Measurements from ENCODE around the gene GAS6.
"Not testable (repeated sequence)": the region's sequence is repeated elsewhere in the genome, so short reads cannot be mapped to it uniquely, and the experiment has no call there.

GAS6 gene

DNA sequence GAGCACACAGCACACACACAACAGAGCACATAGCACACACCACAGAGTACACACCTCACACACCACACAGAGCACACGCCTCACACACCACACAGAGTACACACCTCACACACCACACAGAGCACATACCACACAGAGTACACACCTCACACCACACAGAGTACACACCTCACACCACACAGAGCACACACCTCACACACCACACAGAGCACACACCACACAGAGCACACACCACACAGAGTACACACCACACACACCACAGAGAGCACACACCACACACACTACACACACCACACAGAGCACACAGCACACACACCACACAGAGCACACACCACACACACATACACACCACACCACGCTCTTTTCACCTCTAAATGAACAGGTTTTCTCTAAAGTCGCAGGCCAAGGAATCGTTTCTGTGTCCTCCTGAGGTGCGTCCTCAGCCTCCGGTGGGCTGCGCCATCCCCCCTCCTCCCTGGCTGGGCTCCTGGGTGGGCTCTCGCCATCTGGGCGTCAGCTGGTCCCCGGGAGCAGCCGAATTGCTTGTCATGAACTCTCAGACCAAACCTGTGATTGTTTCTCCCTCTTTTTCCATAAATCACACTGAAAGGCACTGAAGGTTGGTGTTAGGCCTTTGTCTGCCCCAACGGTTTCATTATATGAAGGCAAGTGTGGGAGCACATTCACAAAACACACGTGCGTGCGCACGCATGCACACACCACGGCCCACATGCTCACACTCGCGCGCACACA is 67.5 kb downstream of the GAS6 start:
- CTCF ChIA-PET: no interaction called here

GRCh38 chr13:113795362-113795761 is 68.5 kb downstream of the GAS6 start:
- H3K4me1 ChIP-seq (ENCODE audit: control insufficient read depth, insufficient read depth, low read length); H3K27ac ChIP-seq (ENCODE audit: extremely low read depth, low read depth, low read length); CTCF ChIA-PET; H3K36me3 ChIP-seq (ENCODE audit: control insufficient read depth in 2 of 2, insufficient read depth in 1 of 2, low read length in 2 of 2); H3K4me3 ChIP-seq (ENCODE audit: low read depth, low read length); POLR2A ChIA-PET; H3K9me3 ChIP-seq (ENCODE audit: control insufficient read depth, insufficient read depth, low read depth, low read length): not testable (repeated sequence)
- TF ChIP-seq ZSCAN4 (tag by site-specific recombination; IDR thresholded peaks at IDR 0.05): peak; percentile 74

More for the DNA sequence above, 67.5 kb downstream of the GAS6 start:
- Histone ChIP-seq H3K4me3 (ENCODE audit: low read depth, low read length) (no peak overlapping the region), H3K27ac (ENCODE audit: extremely low read depth, low read depth, low read length) (no peak overlapping the region), H3K4me1 (ENCODE audit: control insufficient read depth, insufficient read depth, low read length) (no peaks in the 10 kb centered on the region), H3K36me3 (ENCODE audit: control insufficient read depth in 2 of 2, insufficient read depth in 1 of 2, low read length in 2 of 2) (no peaks in the 10 kb centered on the region), H3K9me3 (ENCODE audit: control insufficient read depth, insufficient read depth, low read depth, low read length) (no peaks in the 10 kb centered on the region)
- TF ChIP-seq, protein P1, sequence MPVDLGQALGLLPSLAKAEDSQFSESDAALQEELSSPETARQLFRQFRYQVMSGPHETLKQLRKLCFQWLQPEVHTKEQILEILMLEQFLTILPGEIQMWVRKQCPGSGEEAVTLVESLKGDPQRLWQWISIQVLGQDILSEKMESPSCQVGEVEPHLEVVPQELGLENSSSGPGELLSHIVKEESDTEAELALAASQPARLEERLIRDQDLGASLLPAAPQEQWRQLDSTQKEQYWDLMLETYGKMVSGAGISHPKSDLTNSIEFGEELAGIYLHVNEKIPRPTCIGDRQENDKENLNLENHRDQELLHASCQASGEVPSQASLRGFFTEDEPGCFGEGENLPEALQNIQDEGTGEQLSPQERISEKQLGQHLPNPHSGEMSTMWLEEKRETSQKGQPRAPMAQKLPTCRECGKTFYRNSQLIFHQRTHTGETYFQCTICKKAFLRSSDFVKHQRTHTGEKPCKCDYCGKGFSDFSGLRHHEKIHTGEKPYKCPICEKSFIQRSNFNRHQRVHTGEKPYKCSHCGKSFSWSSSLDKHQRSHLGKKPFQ (tag by site-specific recombination; IDR thresholded peaks at IDR 0.05): peak; percentile 87
- no peak for TF ChIP-seq ZNF274 (IDR thresholded peaks at IDR 0.05; ENCODE audit: low read length)
- no peak for TF ChIP-seq ZNF274 (tag by site-specific recombination; IDR thresholded peaks at IDR 0.05; ENCODE audit: borderline replicate concordance)
- POLR2A ChIA-PET: no interaction called here

DNA sequence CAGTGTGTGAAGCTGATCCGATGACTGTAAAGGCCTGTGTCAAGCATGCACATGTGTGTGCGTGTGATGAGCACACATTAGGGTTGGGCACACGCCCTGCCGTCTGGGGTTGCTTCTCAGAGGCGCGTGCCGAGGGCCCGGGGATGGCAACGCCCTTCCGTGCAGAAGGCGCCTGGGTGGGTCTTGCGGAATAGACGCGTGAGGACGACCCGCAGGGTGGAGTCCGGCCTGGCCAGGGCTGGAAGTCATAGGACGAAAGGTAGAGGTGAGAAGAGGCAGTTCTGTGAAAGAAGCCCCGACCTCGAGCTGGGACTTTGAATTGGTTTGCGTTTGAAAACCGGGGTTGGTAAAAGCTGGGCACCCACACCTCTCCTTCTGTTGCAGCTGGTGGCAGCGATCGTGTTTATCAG is 69.1 kb downstream of the GAS6 start:
- POLR2A ChIA-PET: interaction anchor here (0.5 kb wide), 1 partner anchor 100 kb away, joined by 3 read pairs; no protein-coding TSS in a partner anchor

DNA sequence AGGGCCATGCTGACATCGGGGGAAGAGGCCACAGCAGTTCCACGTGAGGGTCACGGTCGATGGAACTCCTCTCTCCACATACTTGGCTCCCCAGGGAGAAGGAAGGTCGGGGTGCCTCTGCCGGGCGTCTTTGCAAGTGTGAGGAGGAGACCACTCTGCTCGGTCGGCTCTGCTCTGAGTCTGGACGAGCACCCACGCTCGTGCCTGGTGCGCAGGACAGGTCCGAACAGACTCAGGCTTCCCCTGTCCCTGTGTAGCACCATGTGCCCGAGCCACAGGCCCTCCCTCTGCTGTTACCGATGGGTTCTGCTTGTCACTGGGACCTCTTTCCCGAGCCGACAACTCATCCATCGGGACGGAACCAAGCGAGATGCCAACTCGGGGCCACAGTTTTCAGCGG is 69.8 kb downstream of the GAS6 start:
- no peaks in the 10 kb centered on the region for H3K36me3 ChIP-seq (ENCODE audit: control insufficient read depth in 2 of 2, insufficient read depth in 1 of 2, low read length in 2 of 2)
- H3K4me3 ChIP-seq (ENCODE audit: low read depth, low read length): no peak overlapping the region
- CTCF ChIA-PET: no interaction called here
- POLR2A ChIA-PET: no interaction called here
- H3K4me1 ChIP-seq (ENCODE audit: control insufficient read depth, insufficient read depth, low read length): no peaks in the 10 kb centered on the region
- H3K9me3 ChIP-seq (ENCODE audit: control insufficient read depth, insufficient read depth, low read depth, low read length): no peaks in the 10 kb centered on the region
- H3K27ac ChIP-seq (ENCODE audit: extremely low read depth, low read depth, low read length): no peak overlapping the region
- TF ChIP-seq, protein P2, sequence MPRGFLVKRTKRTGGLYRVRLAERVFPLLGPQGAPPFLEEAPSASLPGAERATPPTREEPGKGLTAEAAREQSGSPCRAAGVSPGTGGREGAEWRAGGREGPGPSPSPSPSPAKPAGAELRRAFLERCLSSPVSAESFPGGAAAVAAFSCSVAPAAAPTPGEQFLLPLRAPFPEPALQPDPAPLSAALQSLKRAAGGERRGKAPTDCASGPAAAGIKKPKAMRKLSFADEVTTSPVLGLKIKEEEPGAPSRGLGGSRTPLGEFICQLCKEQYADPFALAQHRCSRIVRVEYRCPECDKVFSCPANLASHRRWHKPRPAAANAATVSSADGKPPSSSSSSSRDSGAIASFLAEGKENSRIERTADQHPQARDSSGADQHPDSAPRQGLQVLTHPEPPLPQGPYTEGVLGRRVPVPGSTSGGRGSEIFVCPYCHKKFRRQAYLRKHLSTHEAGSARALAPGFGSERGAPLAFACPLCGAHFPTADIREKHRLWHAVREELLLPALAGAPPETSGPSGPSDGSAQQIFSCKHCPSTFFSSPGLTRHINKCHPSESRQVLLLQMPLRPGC (tag by site-specific recombination; IDR thresholded peaks at IDR 0.05): no peak
- no peak for TF ChIP-seq ZNF202 (tag by site-specific recombination; IDR thresholded peaks at IDR 0.05; ENCODE audit: borderline replicate concordance)
- no peak for TF ChIP-seq ZNF501 (tag by site-specific recombination; IDR thresholded peaks at IDR 0.05)
- no peak for TF ChIP-seq HOXD13 (CRISPR knock-in tag; IDR thresholded peaks at IDR 0.05; ENCODE audit: borderline replicate concordance)
- TF ChIP-seq PRDM6 (tag by site-specific recombination; IDR thresholded peaks at IDR 0.05): no peak
- TF ChIP-seq ZNF175 (tag by site-specific recombination; IDR thresholded peaks at IDR 0.05): no peak
- TF ChIP-seq ZNF660 (tag by site-specific recombination; IDR thresholded peaks at IDR 0.05): no peak
- TF ChIP-seq ZNF658 (tag by site-specific recombination; IDR thresholded peaks at IDR 0.05): no peak
- TF ChIP-seq ZNF837 (tag by site-specific recombination; IDR thresholded peaks at IDR 0.05): no peak
- no peak for TF ChIP-seq ZFP41 (tag by site-specific recombination; IDR thresholded peaks at IDR 0.05; ENCODE audit: borderline replicate concordance)
- TF ChIP-seq SCRT1 (tag by site-specific recombination; IDR thresholded peaks at IDR 0.05; ENCODE audit: borderline replicate concordance): no peak
- no peak for TF ChIP-seq ZNF768 (tag by site-specific recombination; IDR thresholded peaks at IDR 0.05)

More for the DNA sequence above, 69.1 kb downstream of the GAS6 start:
- H3K36me3 ChIP-seq (ENCODE audit: control insufficient read depth in 2 of 2, insufficient read depth in 1 of 2, low read length in 2 of 2): no peaks in the 10 kb centered on the region
- H3K4me3 ChIP-seq (ENCODE audit: low read depth, low read length): no peak overlapping the region
- no peak for TF ChIP-seq ZNF354C (tag by site-specific recombination; IDR thresholded peaks at IDR 0.05; ENCODE audit: borderline replicate concordance, low read depth)
- no peak for TF ChIP-seq ZFP37 (tag by site-specific recombination; IDR thresholded peaks at IDR 0.05)
- TF ChIP-seq, protein P3, sequence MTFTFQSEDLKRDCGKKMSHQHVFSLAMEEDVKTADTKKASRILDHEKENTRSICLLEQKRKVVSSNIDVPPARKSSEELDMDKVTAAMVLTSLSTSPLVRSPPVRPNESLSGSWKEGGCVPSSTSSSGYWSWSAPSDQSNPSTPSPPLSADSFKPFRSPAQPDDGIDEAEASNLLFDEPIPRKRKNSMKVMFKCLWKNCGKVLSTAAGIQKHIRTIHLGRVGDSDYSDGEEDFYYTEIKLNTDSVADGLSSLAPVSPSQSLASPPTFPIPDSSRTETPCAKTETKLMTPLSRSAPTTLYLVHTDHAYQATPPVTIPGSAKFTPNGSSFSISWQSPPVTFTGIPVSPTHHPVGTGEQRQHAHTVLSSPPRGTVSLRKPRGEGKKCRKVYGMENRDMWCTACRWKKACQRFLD (tag by site-specific recombination; IDR thresholded peaks at IDR 0.05): no peak
- no peak overlapping the region for H3K27ac ChIP-seq (ENCODE audit: extremely low read depth, low read depth, low read length)
- CTCF ChIA-PET: no interaction called here
- no peaks in the 10 kb centered on the region for H3K4me1 ChIP-seq (ENCODE audit: control insufficient read depth, insufficient read depth, low read length)
- H3K9me3 ChIP-seq (ENCODE audit: control insufficient read depth, insufficient read depth, low read depth, low read length): no peaks in the 10 kb centered on the region

Measured in HEK293 (cell line).